ENCODE measurements around the gene C22orf23. TPM values are rescaled to one million over a fixed set of nuclear protein-coding genes. Genes with fewer than 3 reads are reported as not detected.

C22orf23 gene
- total and polyA plus RNA-seq, 2 of the 13 experiments (the other 11 are each of a cell fraction or from before 2014, with no cell fraction given), result 0.21 to 0.24 TPM

GRCh38 chr22:37893583-37893983 is 59.8 kb downstream of the C22orf23 start:
- ATAC-seq (peak; percentile 3), FAIRE-seq (no peak), DNase-seq (ENCODE audit: low spot score) (peak; percentile 50)
- H2AFZ ChIP-seq (ENCODE audit: low read length), result no peak overlapping the region
- peaks cover 6 to 15% of the 10 kb centered on the region in 2 experiments; a peak in 4 of 5 replicates for H3K36me3 ChIP-seq (replicated peaks in 1 of 2; ENCODE audit: control insufficient read depth in 1 of 2, insufficient read depth in 2 of 2, low read length in 2 of 2)
- peak overlapping the region; percentile 40 for H3K27ac ChIP-seq (ENCODE audit: extremely low read length, insufficient read depth, low read length)
- no peak overlapping the region for H3K9ac ChIP-seq (ENCODE audit: insufficient read depth, low read depth, low read length)
- H4K20me1 ChIP-seq (ENCODE audit: insufficient read depth, low read length), result no peaks in the 10 kb centered on the region
- in situ Hi-C loops (cut with HindIII; ENCODE audit: extremely low pct_ligation_motif_present, low pct_unique_long_range_greater_than_20kb), result no loop called here
- H3K4me2 ChIP-seq (ENCODE audit: low read depth, low read length), result no peak overlapping the region
- no peaks in the 10 kb centered on the region for H3K27me3 ChIP-seq (ENCODE audit: control insufficient read depth in 1 of 2, insufficient read depth in 2 of 2, low read length in 2 of 2)
- no peak overlapping the region for H3K4me3 ChIP-seq (replicated peaks in 1 of 3; ENCODE audit: insufficient read depth in 1 of 3, low read depth in 2 of 3, low read length in 3 of 3)
- ChIA-PET POLR2A (interaction anchor here (1.1 to 6.8 kb wide), 3 partner anchors 14 to 60 kb away, joined by 4 to 69 read pairs (median 5); partner anchors contain the start of genes ANKRD54, C22orf23, MICALL1 and POLR2F), CTCF (ENCODE audit: low intra/inter-chr PET ratio, low total read pairs) (no interaction called here)
- H3K9me3 ChIP-seq (ENCODE audit: low read length), result no peaks in the 10 kb centered on the region
- BruUV-seq (replicated peaks), result no TSS peak
- WGBS (ENCODE audit: low lambda C conversion rate), result 44% methylated on average over 5 of the region's 5 CpGs
- peaks cover 69% of the 10 kb centered on the region for H3K4me1 ChIP-seq (ENCODE audit: insufficient read depth, low read length)
- intact Hi-C loops (cut with micrococcal nuclease; ENCODE audit: unreplicated experiment), result no loop called here
- H3K79me2 ChIP-seq (ENCODE audit: insufficient read depth, low read length), result no peaks in the 10 kb centered on the region
- 0 out of 2 replicates have a peak, but pooled peaks have one; percentile 14 for TF ChIP-seq FOXA3 (CRISPR knock-in tag; IDR thresholded peaks at IDR 0.05)
- TF ChIP-seq GATAD2A (CRISPR knock-in tag; IDR thresholded peaks at IDR 0.05), result peak; percentile 29; the same call in 1 of the 2 replicates
- no peak for TF ChIP-seq SOX13 (IDR thresholded peaks at IDR 0.05)
- TF ChIP-seq SOX13 (CRISPR knock-in tag; conservative IDR thresholded peaks at IDR 0.05 in 1 of 2, IDR thresholded peaks at IDR 0.05 in 1 of 2), result peak in 1 of 2 experiments; percentile 82; a peak in 2 of 4 replicates
- TF ChIP-seq PRDM10 (CRISPR knock-in tag; IDR thresholded peaks at IDR 0.05; ENCODE audit: low read depth), result 0 out of 2 replicates have a peak, but pooled peaks have one; percentile 26
- TF ChIP-seq NR2F6 (IDR thresholded peaks at IDR 0.05), result peak; percentile 61
- TF ChIP-seq NR2F6 (CRISPR knock-in tag; IDR thresholded peaks at IDR 0.05), result peak; percentile 67
- no peak for TF ChIP-seq ZNF207 (IDR thresholded peaks at IDR 0.05; ENCODE audit: borderline replicate concordance)
- no peak for TF ChIP-seq ZNF792 (CRISPR knock-in tag; IDR thresholded peaks at IDR 0.05)
- TF ChIP-seq ZNF770 (CRISPR knock-in tag; IDR thresholded peaks at IDR 0.05), result peak; percentile 44; the same call in 1 of the 2 replicates
- peak; percentile 26; the same call in 1 of the 2 replicates for TF ChIP-seq SP5 (CRISPR knock-in tag; IDR thresholded peaks at IDR 0.05; ENCODE audit: borderline replicate concordance, low read depth)
- TF ChIP-seq NR0B2 (CRISPR knock-in tag; IDR thresholded peaks at IDR 0.05), result no peak
- TF ChIP-seq JUN (CRISPR knock-in tag; IDR thresholded peaks at IDR 0.05), result no peak
- TF ChIP-seq SAP130 (CRISPR knock-in tag; IDR thresholded peaks at IDR 0.05; ENCODE audit: low read depth), result 0 out of 2 replicates have a peak, but pooled peaks have one; percentile 26
- peak; percentile 64 for TF ChIP-seq RBM22 (optimal IDR thresholded peaks at IDR 0.05; ENCODE audit: low read length)
- no peak for TF ChIP-seq POGK (CRISPR knock-in tag; conservative IDR thresholded peaks at IDR 0.05)
- peak; percentile 69 for TF ChIP-seq RXRB (CRISPR knock-in tag; IDR thresholded peaks at IDR 0.05; ENCODE audit: borderline replicate concordance)
- peak; percentile 71; the same call in 1 of the 2 replicates for TF ChIP-seq SOX5 (CRISPR knock-in tag; IDR thresholded peaks at IDR 0.05; ENCODE audit: borderline replicate concordance)

Data from HepG2 (cell line).